ENCODE data around the gene PLEKHJ1. TPM values are rescaled to one million over a fixed set of nuclear protein-coding genes. Genes with fewer than 3 reads are reported as not detected.

Gene PLEKHJ1
- total RNA-seq, 1 donor from 2014 or later, result 126 TPM

- TF ChIP-seq CTCF (IDR thresholded peaks at IDR 0.05; ENCODE audit: unreplicated experiment), result no peak
- H3K4me3 Mint-ChIP-seq (ENCODE audit: unreplicated experiment), result no peak overlapping the region
Observed at GRCh38 chr19:2223959-2224358, 12.2 kb downstream of the PLEKHJ1 start.

GRCh38 chr19:2223391-2223790 lies 12.7 kb downstream of the PLEKHJ1 start:
- H3K9me3 Mint-ChIP-seq (ENCODE audit: unreplicated experiment), result no peaks in the 10 kb centered on the region
- H3K27ac Mint-ChIP-seq (ENCODE audit: unreplicated experiment), result no peak overlapping the region
- no peak overlapping the region for H3K4me3 Mint-ChIP-seq (ENCODE audit: unreplicated experiment)
- H3K27me3 Mint-ChIP-seq (ENCODE audit: unreplicated experiment), result peaks cover 9% of the 10 kb centered on the region
- H3K4me1 Mint-ChIP-seq (ENCODE audit: unreplicated experiment), result peaks cover 4% of the 10 kb centered on the region
- no peak for DNase-seq (ENCODE audit: low spot score)
- TF ChIP-seq CTCF (IDR thresholded peaks at IDR 0.05; ENCODE audit: unreplicated experiment), result no peak
- H3K36me3 Mint-ChIP-seq (ENCODE audit: low read depth, unreplicated experiment), result peaks cover 12% of the 10 kb centered on the region

More at GRCh38 chr19:2223959-2224358, 12.2 kb downstream of the PLEKHJ1 start:
- Mint-ChIP-seq H3K4me1 (ENCODE audit: unreplicated experiment) (peaks cover 4% of the 10 kb centered on the region), H3K27ac (ENCODE audit: unreplicated experiment) (peak overlapping the region; percentile 67), H3K9me3 (ENCODE audit: unreplicated experiment) (no peaks in the 10 kb centered on the region), H3K36me3 (ENCODE audit: low read depth, unreplicated experiment) (peaks cover 14% of the 10 kb centered on the region), H3K27me3 (ENCODE audit: unreplicated experiment) (peaks cover 11% of the 10 kb centered on the region)
- no peak for DNase-seq (ENCODE audit: low spot score)

GRCh38 chr19:2221918-2222317 lies 14.2 kb downstream of the PLEKHJ1 start:
- Mint-ChIP-seq H3K4me1 (ENCODE audit: unreplicated experiment) (peaks cover 4% of the 10 kb centered on the region), H3K4me3 (ENCODE audit: unreplicated experiment) (no peak overlapping the region), H3K36me3 (ENCODE audit: low read depth, unreplicated experiment) (peaks cover 16% of the 10 kb centered on the region), H3K9me3 (ENCODE audit: unreplicated experiment) (no peaks in the 10 kb centered on the region), H3K27ac (ENCODE audit: unreplicated experiment) (no peak overlapping the region), H3K27me3 (ENCODE audit: unreplicated experiment) (peaks cover 7% of the 10 kb centered on the region)
- no peak for TF ChIP-seq CTCF (IDR thresholded peaks at IDR 0.05; ENCODE audit: unreplicated experiment)
- peak; percentile 40 for DNase-seq (ENCODE audit: low spot score)

- peaks cover 4% of the 10 kb centered on the region for H3K4me1 Mint-ChIP-seq (ENCODE audit: unreplicated experiment)
- no peaks in the 10 kb centered on the region for H3K9me3 Mint-ChIP-seq (ENCODE audit: unreplicated experiment)
- H3K27ac Mint-ChIP-seq (ENCODE audit: unreplicated experiment), result peak overlapping the region; percentile 48
- no peak for TF ChIP-seq CTCF (IDR thresholded peaks at IDR 0.05; ENCODE audit: unreplicated experiment)
- H3K36me3 Mint-ChIP-seq (ENCODE audit: low read depth, unreplicated experiment), result peaks cover 17% of the 10 kb centered on the region
- peaks cover 7% of the 10 kb centered on the region for H3K27me3 Mint-ChIP-seq (ENCODE audit: unreplicated experiment)
- H3K4me3 Mint-ChIP-seq (ENCODE audit: unreplicated experiment), result no peak overlapping the region
- DNase-seq (ENCODE audit: low spot score), result no peak
Observed at GRCh38 chr19:2221250-2221831, 14.8 kb downstream of the PLEKHJ1 start.

GRCh38 chr19:2219726-2220125 lies 16.4 kb downstream of the PLEKHJ1 start:
- Mint-ChIP-seq H3K4me1 (ENCODE audit: unreplicated experiment) (peaks cover 4% of the 10 kb centered on the region), H3K9me3 (ENCODE audit: unreplicated experiment) (no peaks in the 10 kb centered on the region), H3K27ac (ENCODE audit: unreplicated experiment) (no peak overlapping the region), H3K27me3 (ENCODE audit: unreplicated experiment) (peaks cover 6% of the 10 kb centered on the region), H3K4me3 (ENCODE audit: unreplicated experiment) (no peak overlapping the region), H3K36me3 (ENCODE audit: low read depth, unreplicated experiment) (peaks cover 27% of the 10 kb centered on the region)
- DNase-seq (ENCODE audit: low spot score), result no peak
- TF ChIP-seq CTCF (IDR thresholded peaks at IDR 0.05; ENCODE audit: unreplicated experiment), result no peak
